Neural progenitor cell (in vitro differentiated cells): ENCODE results near the gene ARSB. TPM values are rescaled to one million over a fixed set of nuclear protein-coding genes. Genes with fewer than 3 reads are reported as not detected.

Source experiments
- DNase-seq: peaks from one replicate; pipeline ENCODE4 v3.0.0-alpha.2; 2016; ENCODE audit warnings: low spot score
- H2AFZ ChIP-seq: fragments of 200-600 bp; sonication (generic); replicated peaks from 2 replicates; pipeline ENCODE4 v1.6.1; 2016; ENCODE audit warnings: antibody characterized with exemption
- H3F3A ChIP-seq: fragments of 200-600 bp; sonication (generic); 2 replicates; pipeline ENCODE4 v1.6.1; 2016; ENCODE audit warnings: antibody characterized with exemption, low read depth
- H3K27ac ChIP-seq: fragments of 200-600 bp; sonication (generic); 2 replicates; pipeline ENCODE4 v1.5.1; 2016; ENCODE audit warnings: mild to moderate bottlenecking
- H3K27me3 ChIP-seq: fragments of 200-600 bp; sonication (generic); 2 replicates; pipeline ENCODE4 v1.6.1; 2016; ENCODE audit warnings: mild to moderate bottlenecking, moderate library complexity
- H3K36me3 ChIP-seq: fragments of 200-600 bp; sonication (generic); 2 replicates; pipeline ENCODE4 v1.5.1; 2016
- H3K4me1 ChIP-seq: fragments of 200-600 bp; sonication (generic); 2 replicates; pipeline ENCODE4 v1.6.1; 2016; ENCODE audit warnings: mixed run types
- H3K4me2 ChIP-seq: fragments of 200-600 bp; sonication (generic); 2 replicates; pipeline ENCODE4 v1.6.1; 2016
- H3K4me3 ChIP-seq: fragments of 200-600 bp; sonication (generic); 2 replicates; pipeline ENCODE4 v1.5.1; 2016
- H3K79me2 ChIP-seq: fragments of 200-600 bp; sonication (generic); 2 replicates; pipeline ENCODE4 v1.6.1; 2016; ENCODE audit warnings: low read depth
- H3K9ac ChIP-seq: fragments of 200-600 bp; sonication (generic); 2 replicates; pipeline ENCODE4 v1.6.1; 2016
- H3K9me3 ChIP-seq: fragments of 200-600 bp; sonication (generic); 2 replicates; pipeline ENCODE4 v1.5.1; 2016; ENCODE audit warnings: low read depth
- H4K20me1 ChIP-seq: fragments of 200-600 bp; sonication (generic); 2 replicates; pipeline ENCODE4 v1.6.1; 2016; ENCODE audit warnings: low read depth
- H3K27ac Mint-ChIP-seq: 3 replicates; pipeline ENCODE4 v1.8.0; 2021; ENCODE audit warnings: mixed read lengths
- H3K27me3 Mint-ChIP-seq: 2 replicates; pipeline ENCODE4 v1.8.0; 2022; ENCODE audit warnings: low read depth, mild to moderate bottlenecking, inconsistent platforms, moderate library complexity, mixed read lengths; ENCODE audit not compliant: insufficient read depth
- H3K36me3 Mint-ChIP-seq: 3 replicates; pipeline ENCODE4 v1.8.0; 2021; ENCODE audit warnings: mixed read lengths
- H3K4me1 Mint-ChIP-seq: 3 replicates; pipeline ENCODE4 v1.8.0; 2021; ENCODE audit warnings: mixed read lengths
- H3K4me3 Mint-ChIP-seq: 3 replicates; pipeline ENCODE4 v1.8.0; 2021; ENCODE audit warnings: mild to moderate bottlenecking, moderate library complexity, mixed read lengths
- H3K9me3 Mint-ChIP-seq: 3 replicates; pipeline ENCODE4 v1.8.0; 2020; ENCODE audit warnings: mixed read lengths
- EZH2 ChIP-seq: fragments of 200-600 bp; sonication (generic); IDR thresholded peaks from 2 replicates; pipeline ENCODE4 v1.6.1; 2017; ENCODE audit warnings: antibody characterized with exemption, mild to moderate bottlenecking, moderate library complexity
- EZH2phosphoT487 ChIP-seq: fragments of 200-600 bp; sonication (generic); IDR thresholded peaks from 2 replicates; pipeline ENCODE4 v1.6.1; 2017; ENCODE audit warnings: antibody characterized with exemption
- total RNA-seq: library from RNA; depleted of rRNA; stranded (reverse); fragments of >200 nt; gene quantifications from 2 replicates; pipeline ENCODE4 v1.2.3, GENCODE V29; 2015; ENCODE audit warnings: low replicate concordance
- TF ChIP-seq, protein P1 (sequence below): fragments of 200-600 bp; sonication (generic); IDR thresholded peaks from 2 replicates; pipeline ENCODE4 v1.5.1; 2017; ENCODE audit warnings: antibody characterized with exemption, mild to moderate bottlenecking

The ARSB gene
- total RNA-seq, 1 donor from 2014 or later = 15.3 TPM

DNA sequence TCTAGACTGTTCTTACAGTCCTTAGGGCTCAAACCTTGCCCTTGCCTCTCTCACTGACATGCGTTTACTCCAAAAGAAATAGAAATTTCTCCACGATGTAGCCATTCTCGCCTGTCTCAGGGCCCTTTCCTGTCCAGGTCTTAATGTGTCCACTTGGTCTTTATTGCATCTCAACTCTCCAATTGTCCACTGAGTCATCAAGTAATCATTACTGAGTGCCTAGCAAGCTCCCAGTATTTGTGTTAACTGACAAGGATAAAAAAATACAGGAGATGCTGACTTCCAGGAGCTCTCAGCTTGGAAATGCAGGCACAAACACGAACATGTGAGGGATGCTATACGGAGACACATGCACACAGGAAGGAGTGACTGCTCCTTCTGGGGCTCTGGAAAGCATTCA lies 147.3 kb downstream of the ARSB start:
- no peaks in the 10 kb centered on the region for H4K20me1 ChIP-seq
- H3K27ac Mint-ChIP-seq = no peak overlapping the region
- peaks cover 9% of the 10 kb centered on the region for H3K4me1 Mint-ChIP-seq
- H3K27me3 Mint-ChIP-seq = no peaks in the 10 kb centered on the region
- H3K27ac ChIP-seq = no peak overlapping the region
- no peaks in the 10 kb centered on the region for H3K4me1 ChIP-seq
- DNase-seq = no peak
- H3K9ac ChIP-seq = no peak overlapping the region
- no peak overlapping the region for H2AFZ ChIP-seq
- H3K36me3 Mint-ChIP-seq = peaks cover 2% of the 10 kb centered on the region
- no peaks in the 10 kb centered on the region for H3K9me3 Mint-ChIP-seq
- H3K4me2 ChIP-seq = no peak overlapping the region
- no peak overlapping the region for H3K4me3 ChIP-seq
- H3K27me3 ChIP-seq = no peaks in the 10 kb centered on the region
- H3K9me3 ChIP-seq = no peaks in the 10 kb centered on the region
- no peaks in the 10 kb centered on the region for H3K79me2 ChIP-seq
- no peaks in the 10 kb centered on the region for H3F3A ChIP-seq
- H3K4me3 Mint-ChIP-seq = no peak overlapping the region
- TF ChIP-seq, protein P1, sequence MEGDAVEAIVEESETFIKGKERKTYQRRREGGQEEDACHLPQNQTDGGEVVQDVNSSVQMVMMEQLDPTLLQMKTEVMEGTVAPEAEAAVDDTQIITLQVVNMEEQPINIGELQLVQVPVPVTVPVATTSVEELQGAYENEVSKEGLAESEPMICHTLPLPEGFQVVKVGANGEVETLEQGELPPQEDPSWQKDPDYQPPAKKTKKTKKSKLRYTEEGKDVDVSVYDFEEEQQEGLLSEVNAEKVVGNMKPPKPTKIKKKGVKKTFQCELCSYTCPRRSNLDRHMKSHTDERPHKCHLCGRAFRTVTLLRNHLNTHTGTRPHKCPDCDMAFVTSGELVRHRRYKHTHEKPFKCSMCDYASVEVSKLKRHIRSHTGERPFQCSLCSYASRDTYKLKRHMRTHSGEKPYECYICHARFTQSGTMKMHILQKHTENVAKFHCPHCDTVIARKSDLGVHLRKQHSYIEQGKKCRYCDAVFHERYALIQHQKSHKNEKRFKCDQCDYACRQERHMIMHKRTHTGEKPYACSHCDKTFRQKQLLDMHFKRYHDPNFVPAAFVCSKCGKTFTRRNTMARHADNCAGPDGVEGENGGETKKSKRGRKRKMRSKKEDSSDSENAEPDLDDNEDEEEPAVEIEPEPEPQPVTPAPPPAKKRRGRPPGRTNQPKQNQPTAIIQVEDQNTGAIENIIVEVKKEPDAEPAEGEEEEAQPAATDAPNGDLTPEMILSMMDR = no peak
- TF ChIP-seq EZH2phosphoT487 = no peak
- TF ChIP-seq EZH2 = no peak
- no peaks in the 10 kb centered on the region for H3K36me3 ChIP-seq

DNA sequence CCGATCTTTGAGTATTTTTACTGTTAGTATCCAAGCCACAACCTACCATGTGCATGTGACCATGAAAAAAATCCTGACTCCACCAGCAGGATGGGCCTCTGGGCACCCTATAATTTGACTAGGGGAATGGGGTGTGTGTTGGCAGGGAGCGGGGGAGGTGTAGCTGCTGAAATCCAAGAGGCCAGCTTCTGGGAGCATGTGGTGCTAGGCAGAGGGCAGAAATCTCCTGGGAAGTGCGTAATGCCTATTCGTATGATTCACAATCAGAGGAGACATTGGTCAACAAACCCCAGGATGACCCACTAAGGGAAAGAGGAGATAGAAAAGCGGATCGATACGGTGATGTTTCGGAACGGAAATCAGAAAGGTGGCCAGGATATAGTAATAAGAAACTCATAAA lies 149.9 kb downstream of the ARSB start:
- no peak overlapping the region for H3K4me3 ChIP-seq
- H3F3A ChIP-seq = no peaks in the 10 kb centered on the region
- Mint-ChIP-seq H3K27ac (no peak overlapping the region), H3K4me3 (no peak overlapping the region), H3K9me3 (no peaks in the 10 kb centered on the region), H3K27me3 (no peaks in the 10 kb centered on the region), H3K4me1 (peaks cover 9% of the 10 kb centered on the region), H3K36me3 (peaks cover 8% of the 10 kb centered on the region)
- TF ChIP-seq, protein P1 = no peak
- no peak for TF ChIP-seq EZH2
- no peak for TF ChIP-seq EZH2phosphoT487
- H3K36me3 ChIP-seq = no peaks in the 10 kb centered on the region
- no peak for DNase-seq
- no peaks in the 10 kb centered on the region for H3K4me1 ChIP-seq
- H3K27me3 ChIP-seq = no peaks in the 10 kb centered on the region
- H3K9ac ChIP-seq = no peak overlapping the region
- H3K27ac ChIP-seq = no peak overlapping the region
- no peaks in the 10 kb centered on the region for H3K9me3 ChIP-seq
- H2AFZ ChIP-seq = no peak overlapping the region
- no peaks in the 10 kb centered on the region for H3K79me2 ChIP-seq
- no peak overlapping the region for H3K4me2 ChIP-seq
- H4K20me1 ChIP-seq = no peaks in the 10 kb centered on the region

DNA sequence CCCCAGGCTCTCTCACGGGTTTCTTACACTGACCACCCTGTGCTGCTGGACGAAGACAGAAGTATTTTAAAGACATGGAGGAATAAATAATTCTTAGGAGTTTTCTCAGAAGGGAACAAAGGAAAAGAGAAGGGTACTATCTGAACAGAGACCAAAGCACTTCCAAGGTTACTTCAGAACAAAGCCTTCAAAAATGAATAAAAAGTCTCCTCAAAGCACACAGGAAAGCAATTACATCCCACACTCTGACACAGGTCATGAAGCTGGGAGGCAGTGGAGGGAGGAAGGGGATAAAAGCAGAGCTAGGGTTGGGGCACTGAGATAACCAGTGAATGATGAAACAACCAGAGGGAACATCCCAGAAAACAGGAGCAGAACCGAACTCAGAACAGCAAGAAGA lies 151.8 kb downstream of the ARSB start:
- no peak overlapping the region for H3K27ac Mint-ChIP-seq
- H4K20me1 ChIP-seq = no peaks in the 10 kb centered on the region
- no peak for DNase-seq
- H3F3A ChIP-seq = no peaks in the 10 kb centered on the region
- no peaks in the 10 kb centered on the region for H3K79me2 ChIP-seq
- H3K9me3 ChIP-seq = no peaks in the 10 kb centered on the region
- no peaks in the 10 kb centered on the region for H3K9me3 Mint-ChIP-seq
- H2AFZ ChIP-seq = no peak overlapping the region
- H3K36me3 Mint-ChIP-seq = peaks cover 7% of the 10 kb centered on the region
- TF ChIP-seq EZH2 (no peak), EZH2phosphoT487 (no peak)
- TF ChIP-seq, protein P1 = no peak
- peaks cover 9% of the 10 kb centered on the region for H3K4me1 Mint-ChIP-seq
- H3K4me3 Mint-ChIP-seq = no peak overlapping the region
- H3K9ac ChIP-seq = no peak overlapping the region
- no peak overlapping the region for H3K27ac ChIP-seq
- no peaks in the 10 kb centered on the region for H3K27me3 ChIP-seq
- H3K4me3 ChIP-seq = no peak overlapping the region
- no peaks in the 10 kb centered on the region for H3K36me3 ChIP-seq
- H3K4me1 ChIP-seq = peaks cover 4% of the 10 kb centered on the region
- H3K27me3 Mint-ChIP-seq = no peaks in the 10 kb centered on the region
- H3K4me2 ChIP-seq = no peak overlapping the region
